Pancreas (tissue), 10 donors: ENCODE data around the gene CBARP. TPM values are rescaled to one million over a fixed set of nuclear protein-coding genes. Genes with fewer than 3 reads are reported as not detected.

Experiments used
- ATAC-seq, 4 donors: fragments of 200-7000 bp; cut with Tn5 transposase; one replicate each; pipeline versions ENCODE4 v1.8.0 to v1.9.1; 2020; ENCODE audit warnings: mild to moderate bottlenecking in 4 of 4, moderate library complexity in 4 of 4
- DNase-seq, 6 donors: peaks; one replicate each; pipeline ENCODE4 v3.0.0-alpha.2; 2020
- FAIRE-seq: peaks from 2 replicates; lab custom pipeline; 2012; peaks lifted over from hg19 to GRCh38; lab: Jason Lieb, UNC
- H3K27ac ChIP-seq, 4 donors: fragments of 200-600 bp; sonication (generic); 1 replicate in 3 of 4; 2 replicates in 1 of 4; pipeline versions ENCODE4 v1.5.0 to v1.8.0; 2020
- H3K27me3 ChIP-seq, 4 donors: fragments of 200-600 bp; one replicate each; pipeline ENCODE4 v1.8.0; 2021
- H3K36me3 ChIP-seq, 3 donors: fragments of 200-600 bp; sonication (generic) in 1 of 3; one replicate each; pipeline versions ENCODE4 v1.5.0 to v1.8.0; 2020 to 2021
- H3K4me1 ChIP-seq, 3 donors: fragments of 200-600 bp; one replicate each; pipeline ENCODE4 v1.8.0; 2021
- H3K4me3 ChIP-seq, 4 donors: fragments of 200-600 bp; sonication (generic) in 2 of 4; one replicate each; pipeline versions ENCODE4 v1.5.0 to v1.8.0; 2020 to 2021
- H3K9me3 ChIP-seq, 4 donors: fragments of 200-600 bp; one replicate each; pipeline ENCODE4 v1.8.0; 2021
- CTCF ChIP-seq, 4 donors: fragments of 200-600 bp; sonication (generic) in 3 of 4; IDR thresholded peaks; one replicate each; pipeline versions ENCODE4 v1.5.0 to v1.8.0; 2021; ENCODE audit warnings: antibody characterized with exemption in 4 of 4
- whole genome bisulfite sequencing, 2 donors: extraction: QIAGEN DNeasy Blood & Tissue Kit; methylation state at CpG; one replicate each; pipeline ENCODE4 v1.1.7; 2013; 5-methylcytosine and 5-hydroxymethylcytosine counted together
- intact Hi-C, 3 donors: fragments of 100-400 bp; cut with DNase I; formaldehyde crosslinking; loops; one replicate each; pipeline versions ENCODE4 v1.11.1 to v1.14.2; 2022
- polyA plus RNA-seq, 2 donors: library from polyadenylated mRNA; stranded (reverse); fragments of 200-250 nt; gene quantifications; one replicate each; pipeline ENCODE4 v1.2.3, GENCODE V29; 2013
- total RNA-seq, 6 donors: library from RNA; stranded (reverse); fragmentation: NEBNext Ultra II Directional in 4 of 6; extraction: Animal tissue kit (Norgen Biotek cat#: 25700) in 4 of 6; gene quantifications; one replicate each; pipeline versions ENCODE4 v1.2.1 to v1.2.4, GENCODE V29; 2021 to 2023
- donor health status: healthy with polysubstance abuse.
- donor health status: DM: no; HTN: no; CAD: no; lungs with moderate emphysema.
- donor health status: DM: no; HTN: no; CAD: no.
- donor health status: control.
- donor health status: control.
- donor health status: Bipolar disorder and iron deficiency.
- donor health status: DM: yes; HTN: yes; CAD: no.
- donor health status: DM: no; HTN: no; CAD: no.
- donor health status: DM: no; HTN: no; CAD: no.
- donor health status: DM: yes; HTN: yes; CAD: no.

Gene CBARP
- total and polyA plus RNA-seq, 8 donors, result 0.16 to 2.6 (median 0.74) TPM

- H3K27me3 ChIP-seq, result no peaks in the 10 kb centered on the region
- ATAC-seq (no peak), DNase-seq (peak in 2 of 6 donors; percentile 67 to 74), FAIRE-seq (no peak)
- no peak for TF ChIP-seq CTCF (IDR thresholded peaks at IDR 0.05)
- H3K9me3 ChIP-seq, result no peaks in the 10 kb centered on the region
- H3K27ac ChIP-seq, result no peak overlapping the region
- no peak overlapping the region for H3K4me3 ChIP-seq
- intact Hi-C loops, result no loop called here
- 82 to 85% methylated on average over 21 to 25 of the region's 25 CpGs for WGBS, 2 donors
- H3K4me1 ChIP-seq, result peaks cover 12 to 16% (median 15%) of the 10 kb centered on the region in 3 donors
- H3K36me3 ChIP-seq, result peaks cover 2 to 10% (median 7%) of the 10 kb centered on the region in 3 donors
These were observed 41.2 kb upstream of the CBARP start for GRCh38 chr19:1278713-1279660.

GRCh38 chr19:1278074-1278473 lies 40.3 kb upstream of the CBARP start:
- intact Hi-C loops, result no loop called here
- peaks cover 18 to 20% (median 18%) of the 10 kb centered on the region in 3 donors for H3K4me1 ChIP-seq
- FAIRE-seq, result no peak
- TF ChIP-seq CTCF (IDR thresholded peaks at IDR 0.05), result no peak
- no peak for DNase-seq
- no peaks in the 10 kb centered on the region for H3K27me3 ChIP-seq
- H3K4me3 ChIP-seq, result no peak overlapping the region
- ATAC-seq, result no peak
- no peaks in the 10 kb centered on the region for H3K9me3 ChIP-seq
- H3K36me3 ChIP-seq, result peaks cover 2 to 20% (median 16%) of the 10 kb centered on the region in 3 donors
- H3K27ac ChIP-seq, result no peak overlapping the region
- 84 to 94% methylated on average over 11 to 12 of the region's 12 CpGs for WGBS, 2 donors

- WGBS, 2 donors, result 95 to 96% methylated on average over 13 to 15 of the region's 15 CpGs
- DNase-seq (peak in 3 of 6 donors; percentile 45 to 60 (median 46)), FAIRE-seq (no peak), ATAC-seq (no peak)
- peaks cover 5 to 30% (median 25%) of the 10 kb centered on the region in 3 donors for H3K36me3 ChIP-seq
- H3K9me3 ChIP-seq, result no peaks in the 10 kb centered on the region
- peaks cover 18 to 29% (median 23%) of the 10 kb centered on the region in 3 donors for H3K4me1 ChIP-seq
- H3K27me3 ChIP-seq, result no peaks in the 10 kb centered on the region
- no peak overlapping the region for H3K4me3 ChIP-seq
- no peak overlapping the region for H3K27ac ChIP-seq
- intact Hi-C loops, result no loop called here
- TF ChIP-seq CTCF (IDR thresholded peaks at IDR 0.05), result no peak
These were observed 39.3 kb upstream of the CBARP start for GRCh38 chr19:1277061-1277460.

DNA sequence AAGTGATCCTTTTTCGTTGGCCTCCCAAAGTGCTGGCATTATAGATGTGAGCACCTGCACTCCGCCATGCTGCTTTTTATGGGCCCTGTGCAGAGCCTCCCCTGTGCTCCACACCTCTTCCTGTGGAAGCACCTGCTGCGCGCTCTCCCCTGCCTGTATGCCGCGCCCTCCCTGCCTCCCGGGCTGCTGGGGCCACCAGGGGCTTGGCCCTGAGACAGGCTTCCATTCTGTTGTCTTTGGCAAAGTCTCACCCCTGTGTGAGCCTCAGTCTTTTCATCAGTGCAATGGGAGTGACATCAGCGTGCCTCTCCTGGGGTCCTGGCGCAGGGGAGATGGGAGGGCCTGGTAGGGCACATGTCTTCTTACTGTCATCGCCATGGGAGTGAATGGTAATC lies 38.8 kb upstream of the CBARP start:
- intact Hi-C loops, result no loop called here
- peak overlapping the region in 1 of 4 donors; percentile 98 for H3K27ac ChIP-seq
- peaks cover 20 to 32% (median 27%) of the 10 kb centered on the region in 3 donors for H3K4me1 ChIP-seq
- DNase-seq (peak in 1 of 6 donors; percentile 42), FAIRE-seq (no peak), ATAC-seq (no peak)
- WGBS, 2 donors, result 74 to 78% methylated on average over 10 of the region's 10 CpGs
- H3K9me3 ChIP-seq, result no peaks in the 10 kb centered on the region
- H3K27me3 ChIP-seq, result no peaks in the 10 kb centered on the region
- peak overlapping the region in 2 of 4 donors; percentile 65 to 67 for H3K4me3 ChIP-seq
- peaks cover 5 to 34% (median 29%) of the 10 kb centered on the region in 3 donors for H3K36me3 ChIP-seq
- TF ChIP-seq CTCF (IDR thresholded peaks at IDR 0.05), result no peak
